Astrocyte (in vitro differentiated cells and primary cell): ENCODE data around the gene SPRY1. TPM values are rescaled to one million over a fixed set of nuclear protein-coding genes. Genes with fewer than 3 reads are reported as not detected.

Source experiments
- DNase-seq: peaks from one replicate; pipeline ENCODE4 v3.0.0-alpha.2; 2010; ENCODE audit warnings: low read depth
- FAIRE-seq: peaks from 2 replicates; lab custom pipeline; 2011; peaks lifted over from hg19 to GRCh38; lab: Jason Lieb, UNC
- H2AFZ ChIP-seq: 2 replicates; pipeline ENCODE4 v1.6.0; 2012; ENCODE audit warnings: low read depth, low read length, inconsistent platforms
- H3K27ac ChIP-seq: 2 replicates; pipeline ENCODE4 v1.5.1; 2011; ENCODE audit warnings: low read depth, low read length, inconsistent platforms
- H3K27me3 ChIP-seq: 2 replicates; pipeline ENCODE4 v1.6.0; 2011; ENCODE audit warnings: low read length, inconsistent platforms; ENCODE audit not compliant: insufficient read depth
- H3K36me3 ChIP-seq: 2 replicates; pipeline ENCODE4 v1.5.1; 2011; ENCODE audit warnings: low read length, inconsistent platforms; ENCODE audit not compliant: insufficient read depth
- H3K4me1 ChIP-seq: 2 replicates; pipeline ENCODE4 v1.5.1; 2011; ENCODE audit warnings: low read length, inconsistent platforms; ENCODE audit not compliant: insufficient read depth
- H3K4me2 ChIP-seq: 2 replicates; pipeline ENCODE4 v1.6.0; 2012; ENCODE audit warnings: low read length, inconsistent platforms
- H3K4me3 ChIP-seq: 2 replicates; pipeline ENCODE4 v1.5.1; 2011; ENCODE audit warnings: low read depth, mild to moderate bottlenecking, low read length, inconsistent platforms; ENCODE audit not compliant: insufficient read depth
- H3K79me2 ChIP-seq: 2 replicates; pipeline ENCODE4 v1.6.0; 2012; ENCODE audit warnings: mild to moderate bottlenecking, low read length, inconsistent platforms; ENCODE audit not compliant: insufficient read depth
- H3K9ac ChIP-seq: 2 replicates; pipeline ENCODE4 v1.6.0; 2012; ENCODE audit warnings: mild to moderate bottlenecking, low read length, inconsistent platforms
- H3K9me3 ChIP-seq: 2 replicates; pipeline ENCODE4 v1.5.1; 2012; ENCODE audit warnings: low read depth, mild to moderate bottlenecking, low read length, inconsistent platforms; ENCODE audit not compliant: insufficient read depth
- H4K20me1 ChIP-seq: 2 replicates; pipeline ENCODE4 v1.6.0; 2012; ENCODE audit warnings: low read length, inconsistent platforms; ENCODE audit not compliant: insufficient read depth
- H3K27ac Mint-ChIP-seq: one replicate; pipeline ENCODE4 v1.8.0; 2021; ENCODE audit warnings: mild to moderate bottlenecking, mixed read lengths; ENCODE audit not compliant: unreplicated experiment
- H3K27me3 Mint-ChIP-seq: one replicate; pipeline ENCODE4 v1.8.0; 2021; ENCODE audit warnings: low read depth, mixed read lengths; ENCODE audit not compliant: unreplicated experiment
- H3K36me3 Mint-ChIP-seq: one replicate; pipeline ENCODE4 v1.8.0; 2021; ENCODE audit warnings: low read depth, mixed read lengths; ENCODE audit not compliant: unreplicated experiment
- H3K4me1 Mint-ChIP-seq: one replicate; pipeline ENCODE4 v1.8.0; 2021; ENCODE audit warnings: low read depth, mixed read lengths; ENCODE audit not compliant: unreplicated experiment
- H3K4me3 Mint-ChIP-seq: one replicate; pipeline ENCODE4 v1.8.0; 2021; ENCODE audit warnings: mild to moderate bottlenecking, moderate library complexity, mixed read lengths; ENCODE audit not compliant: unreplicated experiment
- H3K9me3 Mint-ChIP-seq: one replicate; pipeline ENCODE4 v1.8.0; 2021; ENCODE audit warnings: mild to moderate bottlenecking, mixed read lengths; ENCODE audit not compliant: unreplicated experiment
- CTCF ChIP-seq: IDR thresholded peaks from 2 replicates; pipeline ENCODE4 v1.5.1; 2011; ENCODE audit warnings: low read depth, mild to moderate bottlenecking, inconsistent platforms, low read length, moderate library complexity; ENCODE audit not compliant: insufficient read depth
- EZH2 ChIP-seq: IDR thresholded peaks from 2 replicates; pipeline ENCODE4 v1.6.1; 2012; ENCODE audit warnings: mild to moderate bottlenecking, low read length, inconsistent platforms; ENCODE audit not compliant: insufficient read depth
- total RNA-seq: library from RNA; stranded (reverse); gene quantifications from 2 replicates; pipeline ENCODE4 v1.2.1, GENCODE V29; 2021

The SPRY1 gene
- total RNA-seq, 1 donor from 2014 or later = 51.6 TPM

- no peak overlapping the region for H3K4me2 ChIP-seq
- H3K36me3 Mint-ChIP-seq = no peaks in the 10 kb centered on the region
- peaks cover 8% of the 10 kb centered on the region for H3K4me1 Mint-ChIP-seq
- no peaks in the 10 kb centered on the region for H3K27me3 Mint-ChIP-seq
- H3K27ac Mint-ChIP-seq = no peak overlapping the region
- H3K9me3 ChIP-seq = peaks cover 4% of the 10 kb centered on the region
- H3K27ac ChIP-seq = no peak overlapping the region
- no peak overlapping the region for H3K9ac ChIP-seq
- DNase-seq (no peak), FAIRE-seq (no peak)
- no peak overlapping the region for H2AFZ ChIP-seq
- no peak overlapping the region for H3K4me3 ChIP-seq
- H3K27me3 ChIP-seq = no peaks in the 10 kb centered on the region
- no peaks in the 10 kb centered on the region for H4K20me1 ChIP-seq
- no peaks in the 10 kb centered on the region for H3K4me1 ChIP-seq
- no peaks in the 10 kb centered on the region for H3K36me3 ChIP-seq
- no peak overlapping the region for H3K4me3 Mint-ChIP-seq
- H3K79me2 ChIP-seq = no peaks in the 10 kb centered on the region
- H3K9me3 Mint-ChIP-seq = peaks cover 14% of the 10 kb centered on the region
- TF ChIP-seq EZH2 = no peak
- no peak for TF ChIP-seq CTCF
Measured at GRCh38 chr4:123378794-123379193, 17.8 kb upstream of the SPRY1 start.

GRCh38 chr4:123379392-123379791 lies 17.2 kb upstream of the SPRY1 start:
- peaks cover 8% of the 10 kb centered on the region for H3K4me1 Mint-ChIP-seq
- H3K27me3 Mint-ChIP-seq = no peaks in the 10 kb centered on the region
- no peaks in the 10 kb centered on the region for H3K36me3 ChIP-seq

More at GRCh38 chr4:123379392-123379791, 17.2 kb upstream of the SPRY1 start:
- H3K27ac ChIP-seq = no peak overlapping the region
- Mint-ChIP-seq H3K36me3 (no peaks in the 10 kb centered on the region), H3K27ac (no peak overlapping the region), H3K4me3 (no peak overlapping the region), H3K9me3 (peaks cover 14% of the 10 kb centered on the region)
- FAIRE-seq (no peak), DNase-seq (no peak)
- no peaks in the 10 kb centered on the region for H3K79me2 ChIP-seq
- no peak overlapping the region for H3K4me3 ChIP-seq
- H2AFZ ChIP-seq = no peak overlapping the region
- no peaks in the 10 kb centered on the region for H4K20me1 ChIP-seq
- TF ChIP-seq EZH2 = no peak
- TF ChIP-seq CTCF = no peak
- no peaks in the 10 kb centered on the region for H3K4me1 ChIP-seq
- no peak overlapping the region for H3K4me2 ChIP-seq
- H3K27me3 ChIP-seq = no peaks in the 10 kb centered on the region
- H3K9ac ChIP-seq = no peak overlapping the region
- peaks cover 4% of the 10 kb centered on the region for H3K9me3 ChIP-seq
